GM19395 (cell line): ENCODE measurements around the gene ZPBP2.
A peak's percentile ranks its signal among the peaks of the same experiment; 100 is the strongest.
"Not testable (repeated sequence)": the region's sequence is repeated elsewhere in the genome, so short reads cannot be mapped to it uniquely, and the experiment has no call there.

Source experiments
- ATAC-seq: cut with Tn5 transposase; IDR thresholded peaks from one replicate; pipeline ENCODE4 v1.9.1; 2021; ENCODE audit warnings: mild to moderate bottlenecking, moderate library complexity; ENCODE audit not compliant: unreplicated experiment

Gene ZPBP2

DNA sequence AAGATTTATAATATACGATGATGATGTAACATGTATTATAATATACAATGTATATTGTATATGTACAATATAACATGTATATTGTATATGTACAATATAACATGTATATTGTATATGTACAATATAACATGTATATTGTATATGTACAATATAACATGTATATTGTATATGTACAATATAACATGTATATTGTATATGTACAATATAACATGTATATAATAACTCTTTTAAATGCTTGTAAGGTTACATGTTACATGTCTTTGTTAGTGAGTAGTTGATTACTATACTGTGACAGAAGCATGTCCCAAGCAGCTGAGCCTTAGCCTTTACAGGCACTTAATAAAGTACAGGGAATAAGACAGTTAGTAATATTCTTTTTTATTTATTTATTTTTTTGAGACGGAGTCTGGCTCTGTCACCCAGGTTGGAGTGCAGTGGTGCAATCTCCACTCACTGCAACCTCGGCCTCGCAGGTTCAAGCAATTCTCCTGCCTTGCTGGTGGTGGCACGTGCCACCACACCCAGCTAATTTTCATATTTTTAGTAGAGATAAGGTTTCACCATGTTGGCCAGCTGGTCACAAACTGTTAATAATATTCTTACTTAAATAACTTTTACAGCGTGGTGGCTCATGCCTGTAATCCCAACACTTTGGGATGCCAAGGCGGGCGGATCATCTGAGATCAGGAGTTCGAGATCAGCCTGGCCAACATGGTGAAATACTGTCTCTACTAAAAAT is 11.9 kb upstream of the ZPBP2 start:
- ATAC-seq: not testable (repeated sequence)

GRCh38 chr17:39861235-39861634 is 6.8 kb upstream of the ZPBP2 start:
- no peak for ATAC-seq

DNA sequence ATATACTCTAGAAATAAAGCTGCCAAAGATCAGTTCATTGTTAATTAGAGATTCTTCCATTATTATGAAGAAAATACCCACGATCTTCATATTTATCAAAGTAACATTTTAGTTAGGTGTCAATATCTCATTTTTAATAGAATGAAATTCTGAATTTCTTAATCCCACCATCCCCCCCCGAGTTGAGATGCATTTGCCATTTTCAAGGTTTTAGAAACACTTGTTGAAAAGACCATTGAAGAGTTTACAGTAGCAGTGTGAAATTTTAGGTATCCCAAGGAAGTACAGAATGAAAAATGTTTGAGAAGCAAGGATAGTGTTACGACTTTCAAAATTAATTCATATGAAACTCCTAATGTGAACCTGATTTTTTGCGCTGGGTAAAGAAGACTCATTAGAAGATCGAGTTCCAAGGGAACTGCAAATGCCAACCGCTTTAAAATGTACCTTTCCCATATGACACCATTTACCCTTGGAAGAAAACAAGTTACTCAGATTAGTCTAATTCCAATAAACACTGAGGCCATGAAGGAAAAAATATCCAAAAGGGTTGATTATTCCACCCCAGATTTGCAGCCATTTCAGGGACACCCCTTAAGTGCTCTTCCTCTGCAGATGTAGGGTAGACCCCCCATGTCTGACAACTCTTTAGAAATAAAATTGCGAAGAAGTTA is 4.6 kb upstream of the ZPBP2 start:
- no peak for ATAC-seq

- no peak for ATAC-seq
Observed at GRCh38 chr17:39863918-39864746, 3.9 kb upstream of the ZPBP2 start, which contains the start of gene IKZF3. Gene IKZF3, minus strand, starts transcription at chr17:39864312. Its CDS starts 186 bp downstream, at chr17:39864126.

DNA sequence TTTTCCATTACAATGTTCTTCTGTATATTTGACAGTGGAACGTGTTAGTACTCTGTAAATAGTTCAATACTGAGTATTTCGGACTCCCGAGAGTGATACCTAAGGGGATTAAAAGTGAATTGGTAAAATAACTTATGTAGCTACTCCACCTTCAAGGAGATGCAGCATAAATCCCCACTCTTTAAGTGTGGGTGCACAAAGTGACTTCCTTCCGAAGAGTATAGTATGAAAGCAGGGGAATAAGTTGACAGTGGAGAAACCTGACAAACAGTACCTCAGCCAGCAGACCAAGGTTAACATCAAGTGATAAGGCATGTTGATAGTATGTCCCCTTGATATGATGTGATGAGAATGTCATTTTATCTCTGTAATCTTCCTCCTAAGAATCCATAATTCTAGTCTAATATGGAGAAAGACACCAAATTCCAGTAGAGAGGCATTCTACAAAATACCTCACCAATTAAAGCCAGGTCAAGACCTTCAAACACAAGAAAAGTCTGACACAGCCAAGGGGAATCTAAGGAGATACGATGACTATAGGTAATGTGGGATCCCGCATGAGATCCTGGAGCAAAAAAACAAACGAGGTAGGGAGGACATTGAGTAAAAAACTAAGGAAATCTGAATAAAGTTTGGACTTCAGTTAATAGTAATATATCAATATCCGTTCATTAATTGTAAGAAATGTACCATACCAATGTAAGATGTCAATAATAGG is 1.8 kb upstream of the ZPBP2 start:
- ATAC-seq: no peak

DNA sequence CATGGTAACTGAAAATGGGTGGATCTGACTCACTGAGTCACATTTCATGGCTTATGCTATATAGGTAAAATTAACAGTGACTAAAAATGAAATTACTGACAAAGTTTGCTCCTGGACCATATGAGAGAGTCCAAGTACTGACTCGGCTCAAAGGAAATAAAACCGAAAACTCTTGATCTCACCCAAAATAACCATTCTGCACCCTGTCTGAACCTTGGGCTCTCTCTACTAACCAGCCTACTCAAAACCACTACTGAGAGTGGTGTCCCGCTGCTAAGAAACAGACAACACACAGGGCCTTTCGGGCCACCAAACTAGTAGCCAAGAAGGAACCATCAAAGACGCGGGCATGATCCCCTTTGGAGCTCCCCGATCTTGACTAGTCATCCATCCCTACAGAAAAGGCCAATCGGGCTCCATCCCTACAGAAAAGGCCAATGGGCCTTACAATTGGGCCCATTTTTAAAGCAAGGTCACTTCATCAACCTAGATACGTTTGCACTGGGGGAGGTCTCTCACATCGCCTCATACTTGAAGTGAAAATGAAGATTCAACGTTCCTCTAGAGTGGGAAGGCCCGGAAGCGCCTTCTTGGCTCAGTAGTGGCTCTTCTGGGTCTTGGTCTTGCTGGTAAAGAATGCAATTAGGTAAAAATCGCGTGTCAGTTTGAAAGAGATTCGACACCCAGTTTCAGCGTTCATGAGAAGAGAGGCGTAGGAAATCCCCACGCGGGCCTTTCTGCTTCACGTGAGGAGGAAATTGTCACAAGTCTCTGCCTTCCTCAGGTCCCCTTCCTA is 720 bp upstream of the ZPBP2 start:
- ATAC-seq: peak; percentile 70

DNA sequence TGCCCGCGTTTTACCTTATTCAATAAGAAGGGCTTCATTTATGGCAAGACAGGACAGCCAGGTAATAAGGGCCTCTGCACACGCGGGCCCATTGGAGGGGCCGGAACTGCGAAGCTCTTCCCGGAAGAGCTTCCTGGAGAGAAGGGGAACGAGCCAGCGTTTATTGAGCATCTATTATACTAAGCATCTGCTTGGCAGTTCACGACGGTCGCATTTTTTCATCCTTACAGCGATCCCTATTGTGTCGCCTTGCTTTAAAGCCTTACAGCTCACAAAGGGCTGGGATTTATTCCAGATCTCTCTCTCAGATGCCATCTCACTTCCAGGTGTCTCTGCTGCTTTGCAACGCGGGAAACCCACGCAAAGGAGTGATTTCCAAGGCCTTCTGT is 546 bp downstream of the ZPBP2 start:
- ATAC-seq: no peak

GRCh38 chr17:39870776-39871175 is 2.8 kb downstream of the ZPBP2 start:
- no peak for ATAC-seq

GRCh38 chr17:39871801-39872200 is 3.8 kb downstream of the ZPBP2 start:
- ATAC-seq: no peak

GRCh38 chr17:39872751-39873150 is 4.7 kb downstream of the ZPBP2 start:
- no peak for ATAC-seq

- ATAC-seq: not testable (repeated sequence)
Observed at GRCh38 chr17:39886102-39886501, 18.1 kb downstream of the ZPBP2 start.

GRCh38 chr17:39887078-39887477 is 19.1 kb downstream of the ZPBP2 start:
- no peak for ATAC-seq

GRCh38 chr17:39889200-39889599 is 21.2 kb downstream of the ZPBP2 start:
- ATAC-seq: no peak

DNA sequence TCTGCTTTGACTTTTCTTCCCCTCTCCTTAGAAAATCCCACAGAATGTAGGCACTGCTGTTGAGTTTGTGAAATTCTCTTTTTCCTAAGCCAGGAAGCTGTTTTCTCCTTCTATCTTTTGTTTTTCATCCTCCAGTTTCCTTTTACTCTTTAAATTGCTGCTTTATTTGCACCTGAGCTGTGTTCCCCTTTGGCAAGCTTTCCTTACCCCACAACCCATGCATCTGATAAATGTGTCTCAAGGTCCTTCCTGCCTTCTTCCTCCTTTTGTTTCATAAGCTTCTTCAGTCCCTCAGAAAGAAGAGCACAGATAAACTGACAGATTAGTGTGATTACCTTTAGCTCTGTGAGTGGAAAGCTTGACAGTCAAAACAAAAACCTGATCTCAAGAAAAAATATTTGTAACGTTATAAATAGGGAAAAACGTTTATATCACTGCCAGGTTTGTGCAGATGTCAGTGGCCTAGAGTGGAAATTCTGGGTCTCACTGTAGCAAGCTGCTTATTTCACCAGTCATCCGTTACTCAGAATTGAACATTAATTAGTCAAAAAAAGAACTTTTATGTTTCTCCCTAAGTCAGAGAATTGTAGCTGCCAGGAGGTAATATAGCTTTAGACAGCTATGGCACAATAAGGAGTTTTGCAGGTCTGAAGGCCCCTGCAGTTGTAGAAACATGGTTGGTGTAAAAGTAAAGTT is 26.8 kb downstream of the ZPBP2 start:
- no peak for ATAC-seq

- no peak for ATAC-seq
Observed at GRCh38 chr17:39898088-39898487, 30.1 kb downstream of the ZPBP2 start.

DNA sequence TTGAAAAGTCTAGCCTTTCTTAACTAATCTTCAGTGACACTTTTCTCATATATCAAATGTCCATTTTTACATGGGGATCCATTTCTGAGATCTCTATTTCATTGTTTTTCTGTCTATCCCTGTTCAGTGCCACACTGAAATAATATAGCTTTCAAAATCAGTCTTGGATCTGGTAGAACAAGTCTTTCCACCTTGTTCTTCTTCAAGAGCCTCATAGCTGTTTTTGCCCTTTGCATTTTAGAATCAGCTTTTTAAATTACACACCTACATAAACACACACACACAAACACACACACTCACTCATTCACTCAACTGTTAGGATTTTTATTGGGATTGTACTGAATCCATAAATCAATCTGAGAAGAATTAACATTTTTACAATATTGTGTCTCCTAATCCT is 31.2 kb downstream of the ZPBP2 start:
- no peak for ATAC-seq

GRCh38 chr17:39902027-39902426 is 34.0 kb downstream of the ZPBP2 start:
- ATAC-seq: not testable (repeated sequence)

GRCh38 chr17:39903158-39903884 is 35.3 kb downstream of the ZPBP2 start:
- ATAC-seq: no peak

DNA sequence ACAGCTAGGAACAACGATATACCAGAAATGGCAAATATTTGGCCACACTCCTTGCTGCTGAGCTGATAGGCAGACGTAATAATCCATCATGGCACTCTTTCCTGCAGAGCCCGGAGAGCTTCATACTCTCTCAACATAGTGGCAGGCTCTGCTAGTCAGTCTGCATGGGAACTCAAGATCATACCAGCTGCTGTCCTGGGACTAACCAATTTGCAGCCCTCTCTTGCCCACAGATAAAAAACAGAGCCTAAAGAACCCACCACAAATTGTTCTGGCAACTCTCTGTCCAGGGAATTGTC is 36.9 kb downstream of the ZPBP2 start:
- no peak for ATAC-seq
